SK-N-SH treated with all-trans-retinoic acid at 6 μM for 48 hours (cell line): ENCODE results near the gene PIEZO1.

Source experiments
- ATAC-seq: fragments of 200-7000 bp; cut with Tn5 transposase; 3 replicates; pipeline ENCODE4 v1.9.1; 2020; ENCODE audit warnings: mild to moderate bottlenecking, moderate library complexity
- ARNTL ChIP-seq: fragments of 450-650 bp; formaldehyde crosslinking; IDR thresholded peaks from 2 replicates; pipeline ENCODE4 v1.5.0; 2020; ENCODE audit warnings: low read depth, mild to moderate bottlenecking, moderate library complexity, borderline replicate concordance
- BACH2 ChIP-seq: fragments of 250-450 bp; sonication (Bioruptor Pico); IDR thresholded peaks from 2 replicates; pipeline ENCODE4 v1.9.0; 2021; ENCODE audit warnings: mild to moderate bottlenecking, borderline replicate concordance
- CREB5 ChIP-seq: fragments of 250-450 bp; sonication (Bioruptor Pico); IDR thresholded peaks from 2 replicates; pipeline ENCODE4 v1.5.1; 2020; ENCODE audit warnings: low read depth, mild to moderate bottlenecking, moderate library complexity
- CSDC2 ChIP-seq: fragments of 250-450 bp; sonication (Bioruptor Pico); IDR thresholded peaks from 2 replicates; pipeline ENCODE4 v1.5.0; 2020; ENCODE audit warnings: mild to moderate bottlenecking, moderate library complexity
- CSRNP3 ChIP-seq: fragments of 250-450 bp; sonication (Bioruptor Pico); IDR thresholded peaks from 2 replicates; pipeline ENCODE4 v1.5.1; 2021; ENCODE audit warnings: mild to moderate bottlenecking, moderate library complexity
- ESRRG ChIP-seq: fragments of 250-450 bp; sonication (Bioruptor Pico); IDR thresholded peaks from 2 replicates; pipeline ENCODE4 v1.6.1; 2021; ENCODE audit warnings: mild to moderate bottlenecking
- GLIS3 ChIP-seq: fragments of 250-450 bp; sonication (Bioruptor Pico); IDR thresholded peaks from 2 replicates; pipeline ENCODE4 v1.5.0; 2020; ENCODE audit warnings: mild to moderate bottlenecking, moderate library complexity
- ISL1 ChIP-seq: fragments of 250-450 bp; sonication (Bioruptor Pico); IDR thresholded peaks from 2 replicates; pipeline ENCODE4 v2.1.2; 2022; ENCODE audit warnings: mild to moderate bottlenecking, moderate library complexity
- PATZ1 ChIP-seq: fragments of 250-450 bp; sonication (Bioruptor Pico); IDR thresholded peaks from 2 replicates; pipeline ENCODE4 v1.8.0; 2020; ENCODE audit warnings: mild to moderate bottlenecking, moderate library complexity, borderline replicate concordance
- PPARA ChIP-seq: fragments of 250-450 bp; sonication (Bioruptor Pico); IDR thresholded peaks from 2 replicates; pipeline ENCODE4 v1.5.0; 2020; ENCODE audit warnings: mild to moderate bottlenecking, borderline replicate concordance
- RARB ChIP-seq: fragments of 250-450 bp; sonication (Bioruptor Pico); IDR thresholded peaks from 2 replicates; pipeline ENCODE4 v1.8.0; 2021; ENCODE audit warnings: mild to moderate bottlenecking, moderate library complexity
- SNAI2 ChIP-seq: fragments of 250-450 bp; sonication (Bioruptor Pico); IDR thresholded peaks from 2 replicates; pipeline ENCODE4 v1.5.0; 2020; ENCODE audit warnings: mild to moderate bottlenecking, moderate library complexity
- TOX ChIP-seq: fragments of 250-450 bp; sonication (Bioruptor Pico); IDR thresholded peaks from 2 replicates; pipeline ENCODE4 v1.8.0; 2021; ENCODE audit warnings: mild to moderate bottlenecking, moderate library complexity, borderline replicate concordance
- TSHZ2 ChIP-seq: fragments of 250-450 bp; sonication (Bioruptor Pico); IDR thresholded peaks from 2 replicates; pipeline ENCODE4 v1.5.0; 2020; ENCODE audit warnings: mild to moderate bottlenecking, moderate library complexity
- ZC3H10 ChIP-seq: fragments of 250-450 bp; sonication (Bioruptor Pico); IDR thresholded peaks from 2 replicates; pipeline ENCODE4 v1.5.1; 2021; ENCODE audit warnings: mild to moderate bottlenecking, moderate library complexity
- ZFP3 ChIP-seq: fragments of 250-450 bp; sonication (Bioruptor Pico); IDR thresholded peaks from 2 replicates; pipeline ENCODE4 v1.5.0; 2020; ENCODE audit warnings: mild to moderate bottlenecking, moderate library complexity
- ZNF565 ChIP-seq: fragments of 450-650 bp; formaldehyde crosslinking; conservative IDR thresholded peaks from 2 replicates; pipeline ENCODE4 v1.5.0; 2020; ENCODE audit warnings: low read depth, mild to moderate bottlenecking, moderate library complexity
- ZNF70 ChIP-seq: fragments of 450-650 bp; formaldehyde crosslinking; IDR thresholded peaks from 2 replicates; pipeline ENCODE4 v1.5.0; 2020; ENCODE audit warnings: mild to moderate bottlenecking, moderate library complexity
- ZNF8 ChIP-seq: fragments of 450-650 bp; formaldehyde crosslinking; IDR thresholded peaks from 2 replicates; pipeline ENCODE4 v1.5.0; 2020; ENCODE audit warnings: mild to moderate bottlenecking, moderate library complexity

Gene PIEZO1

GRCh38 chr16:88744577-88745521, 40.2 kb downstream of the PIEZO1 start:
- no peak for TF ChIP-seq GLIS3
- no peak for TF ChIP-seq TOX (CRISPR knock-in tag)
- no peak for TF ChIP-seq TSHZ2
- no peak for TF ChIP-seq ARNTL (CRISPR knock-in tag)
- no peak for TF ChIP-seq ZNF8
- TF ChIP-seq CSDC2 (CRISPR knock-in tag), result no peak
- no peak for TF ChIP-seq SNAI2
- no peak for TF ChIP-seq ZFP3 (CRISPR knock-in tag)
- no peak for TF ChIP-seq ZC3H10 (CRISPR knock-in tag)
- no peak for TF ChIP-seq PATZ1 (CRISPR knock-in tag)
- no peak for TF ChIP-seq RARB
- TF ChIP-seq ISL1 (CRISPR knock-in tag), result no peak
- no peak for TF ChIP-seq ZNF70 (CRISPR knock-in tag)
- TF ChIP-seq ESRRG (CRISPR knock-in tag), result no peak
- TF ChIP-seq CSRNP3 (CRISPR knock-in tag), result no peak
- no peak for TF ChIP-seq CREB5
- TF ChIP-seq PPARA (CRISPR knock-in tag), result no peak
- TF ChIP-seq BACH2 (CRISPR knock-in tag), result no peak
- TF ChIP-seq, all 23 proteins: peak for 0
- ATAC-seq, result no peak

- peak; percentile 89 for ATAC-seq
- TF ChIP-seq CSRNP3 (CRISPR knock-in tag) (no peak), ZFP3 (CRISPR knock-in tag) (no peak)
- TF ChIP-seq, all 23 proteins: peak for 0
These were observed 41.1 kb downstream of the PIEZO1 start for GRCh38 chr16:88743693-88744576.

- ATAC-seq, result no peak
- TF ChIP-seq PPARA (CRISPR knock-in tag) (no peak), ZFP3 (CRISPR knock-in tag) (no peak), CSRNP3 (CRISPR knock-in tag) (no peak), GLIS3 (no peak), CSDC2 (CRISPR knock-in tag) (no peak), RARB (no peak), TSHZ2 (no peak), ZC3H10 (CRISPR knock-in tag) (no peak), ISL1 (CRISPR knock-in tag) (no peak), SNAI2 (no peak), ZNF70 (CRISPR knock-in tag) (no peak), ZNF565 (CRISPR knock-in tag) (no peak), BACH2 (CRISPR knock-in tag) (no peak)
These were observed 42.0 kb downstream of the PIEZO1 start for GRCh38 chr16:88742896-88743605.
